Left lung (tissue), 10 donors: ENCODE data around the gene C1orf50. TPM values are rescaled to one million over a fixed set of nuclear protein-coding genes. Genes with fewer than 3 reads are reported as not detected.

ENCODE experiments used
- ATAC-seq: fragments of 200-7000 bp; cut with Tn5 transposase; one replicate; pipeline ENCODE4 v1.9.1; 2020; ENCODE audit warnings: moderate library complexity
- DNase-seq, 4 donors: peaks; one replicate each; pipeline ENCODE4 v3.0.0-alpha.2; 2013 to 2020
- H3K27ac ChIP-seq, 2 donors: fragments of 200-600 bp; sonication (generic) in 1 of 2; one replicate each; pipeline versions ENCODE4 v1.5.0 to v1.8.0; 2020 to 2021
- H3K27me3 ChIP-seq, 2 donors: fragments of 200-600 bp; sonication (generic) in 1 of 2; one replicate each; pipeline versions ENCODE4 v1.5.0 to v1.8.0; 2020 to 2021
- H3K36me3 ChIP-seq, 2 donors: fragments of 200-600 bp; sonication (generic) in 1 of 2; one replicate each; pipeline versions ENCODE4 v1.5.0 to v1.8.0; 2020 to 2021
- H3K4me1 ChIP-seq, 2 donors: fragments of 200-600 bp; one replicate each; pipeline ENCODE4 v1.8.0; 2021
- H3K4me3 ChIP-seq, 2 donors: fragments of 200-600 bp; sonication (generic) in 1 of 2; one replicate each; pipeline versions ENCODE4 v1.5.0 to v1.8.0; 2020 to 2021; ENCODE audit warnings: mild to moderate bottlenecking in 1 of 2
- H3K9me3 ChIP-seq, 2 donors: fragments of 200-600 bp; sonication (generic) in 1 of 2; one replicate each; pipeline versions ENCODE4 v1.5.0 to v1.8.0; 2020 to 2021
- intact Hi-C, 2 donors: fragments of 100-400 bp; cut with DNase I; formaldehyde crosslinking; loops; one replicate each; pipeline versions ENCODE4 v1.11.2 to v1.14.2; 2022
- polyA plus RNA-seq, 6 donors: library from polyadenylated mRNA; unstranded; fragments of 120-200 nt; gene quantifications; one replicate each; pipeline ENCODE4 v1.2.1, GENCODE V29; 2013; ENCODE audit not compliant: insufficient read length in 6 of 6
- total RNA-seq, 2 donors: library from RNA; stranded (reverse); fragmentation: NEBNext Ultra II Directional; extraction: Animal tissue kit (Norgen Biotek cat#: 25700); gene quantifications; one replicate each; pipeline ENCODE4 v1.2.1, GENCODE V29; 2021
- TF ChIP-seq, protein P1 (sequence below), 2 donors: fragments of 200-600 bp; sonication (generic) in 1 of 2; IDR thresholded peaks; one replicate each; pipeline versions ENCODE4 v1.5.0 to v1.8.0; 2021; ENCODE audit warnings: antibody characterized with exemption in 2 of 2
- donor health status: DM: no; HTN: yes; CAD: no.
- donor health status: DM: no; HTN: no; CAD: no.

The C1orf50 gene
- total and polyA plus RNA-seq, 8 donors: 4.3 to 15.0 (median 11.9) TPM

GRCh38 chr1:42742617-42743316, 24.3 kb upstream of the C1orf50 start:
- Histone ChIP-seq H3K4me1 (no peaks in the 10 kb centered on the region), H3K27ac (no peak overlapping the region), H3K4me3 (no peak overlapping the region), H3K36me3 (peaks cover 0 to 20% of the 10 kb centered on the region in 2 donors), H3K9me3 (no peaks in the 10 kb centered on the region), H3K27me3 (peaks cover 0 to 5% of the 10 kb centered on the region in 2 donors)
- intact Hi-C loops: no loop called here
- DNase-seq (no peak), ATAC-seq (no peak)
- TF ChIP-seq, protein P1, sequence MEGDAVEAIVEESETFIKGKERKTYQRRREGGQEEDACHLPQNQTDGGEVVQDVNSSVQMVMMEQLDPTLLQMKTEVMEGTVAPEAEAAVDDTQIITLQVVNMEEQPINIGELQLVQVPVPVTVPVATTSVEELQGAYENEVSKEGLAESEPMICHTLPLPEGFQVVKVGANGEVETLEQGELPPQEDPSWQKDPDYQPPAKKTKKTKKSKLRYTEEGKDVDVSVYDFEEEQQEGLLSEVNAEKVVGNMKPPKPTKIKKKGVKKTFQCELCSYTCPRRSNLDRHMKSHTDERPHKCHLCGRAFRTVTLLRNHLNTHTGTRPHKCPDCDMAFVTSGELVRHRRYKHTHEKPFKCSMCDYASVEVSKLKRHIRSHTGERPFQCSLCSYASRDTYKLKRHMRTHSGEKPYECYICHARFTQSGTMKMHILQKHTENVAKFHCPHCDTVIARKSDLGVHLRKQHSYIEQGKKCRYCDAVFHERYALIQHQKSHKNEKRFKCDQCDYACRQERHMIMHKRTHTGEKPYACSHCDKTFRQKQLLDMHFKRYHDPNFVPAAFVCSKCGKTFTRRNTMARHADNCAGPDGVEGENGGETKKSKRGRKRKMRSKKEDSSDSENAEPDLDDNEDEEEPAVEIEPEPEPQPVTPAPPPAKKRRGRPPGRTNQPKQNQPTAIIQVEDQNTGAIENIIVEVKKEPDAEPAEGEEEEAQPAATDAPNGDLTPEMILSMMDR (IDR thresholded peaks at IDR 0.05): no peak

GRCh38 chr1:42743317-42744147, 23.5 kb upstream of the C1orf50 start:
- TF ChIP-seq, protein P1 (IDR thresholded peaks at IDR 0.05): no peak
- Histone ChIP-seq H3K27me3 (peaks cover 0 to 5% of the 10 kb centered on the region in 2 donors), H3K36me3 (peaks cover 0 to 28% of the 10 kb centered on the region in 2 donors), H3K27ac (no peak overlapping the region), H3K4me1 (no peaks in the 10 kb centered on the region), H3K9me3 (no peaks in the 10 kb centered on the region), H3K4me3 (no peak overlapping the region)
- intact Hi-C loops: no loop called here
- DNase-seq (no peak), ATAC-seq (no peak)

GRCh38 chr1:42744148-42744413, 23.0 kb upstream of the C1orf50 start:
- H3K27me3 ChIP-seq: peaks cover 0 to 5% of the 10 kb centered on the region in 2 donors
- H3K36me3 ChIP-seq: peaks cover 0 to 33% of the 10 kb centered on the region in 2 donors
- ATAC-seq (no peak), DNase-seq (no peak)
- no peak overlapping the region for H3K4me3 ChIP-seq
- TF ChIP-seq, protein P1 (IDR thresholded peaks at IDR 0.05): no peak
- H3K9me3 ChIP-seq: no peaks in the 10 kb centered on the region
- no peak overlapping the region for H3K27ac ChIP-seq
- H3K4me1 ChIP-seq: peaks cover 0 to 2% of the 10 kb centered on the region in 2 donors
- intact Hi-C loops: no loop called here

DNA sequence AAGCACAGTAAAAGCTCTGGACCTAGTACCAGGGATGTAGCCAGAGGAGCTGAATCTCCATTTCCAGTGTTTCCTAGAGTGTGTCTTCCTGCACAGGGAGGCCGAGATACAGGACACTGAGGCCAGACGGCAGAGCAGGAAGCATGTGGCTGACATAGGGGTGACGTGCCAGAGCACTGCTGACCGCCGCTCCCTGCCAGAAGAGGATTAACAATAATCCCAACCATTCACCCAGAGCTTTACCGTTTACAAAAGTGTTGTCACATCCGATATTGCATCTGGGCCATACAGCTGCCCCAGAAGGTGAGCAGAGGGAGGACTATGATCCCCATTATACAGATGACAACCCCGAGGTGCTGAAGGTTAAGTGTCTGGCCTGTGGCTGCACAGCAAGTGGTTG, 21.2 kb upstream of the C1orf50 start:
- DNase-seq (no peak), ATAC-seq (no peak)
- Histone ChIP-seq H3K36me3 (peaks cover 0 to 48% of the 10 kb centered on the region in 2 donors), H3K27me3 (no peaks in the 10 kb centered on the region), H3K4me3 (no peak overlapping the region), H3K27ac (no peak overlapping the region), H3K4me1 (peaks cover 0 to 5% of the 10 kb centered on the region in 2 donors), H3K9me3 (no peaks in the 10 kb centered on the region)
- TF ChIP-seq, protein P1 (IDR thresholded peaks at IDR 0.05): no peak
- intact Hi-C loops: loop anchor here in 1 of 2 donors (5.0 kb wide), 1 partner anchor 169 kb away; no protein-coding TSS in a partner anchor

GRCh38 chr1:42746436-42747105, 20.5 kb upstream of the C1orf50 start:
- TF ChIP-seq, protein P1 (IDR thresholded peaks at IDR 0.05): no peak
- Histone ChIP-seq H3K27me3 (no peaks in the 10 kb centered on the region), H3K27ac (no peak overlapping the region), H3K36me3 (peaks cover 0 to 50% of the 10 kb centered on the region in 2 donors), H3K9me3 (no peaks in the 10 kb centered on the region), H3K4me1 (peaks cover 0 to 5% of the 10 kb centered on the region in 2 donors), H3K4me3 (no peak overlapping the region)
- DNase-seq (no peak), ATAC-seq (no peak)
- intact Hi-C loops: loop anchor here in 1 of 2 donors (5.0 kb wide), 1 partner anchor 169 kb away; no protein-coding TSS in a partner anchor
